SK-N-SH (cell line): ENCODE results near the gene PRR35. TPM values are rescaled to one million over a fixed set of nuclear protein-coding genes. Genes with fewer than 3 reads are reported as not detected.

ENCODE experiments used
- CTCF ChIA-PET: fragments of 300-600, 350-600 bp; formaldehyde crosslinking; extraction: SDS; loops from one replicate; lab custom pipeline; 2021; lab: Yijun Ruan, JAX
- POLR2A ChIA-PET: fragments of 350-600 bp; sonication (Branson Sonifier 250); formaldehyde crosslinking; extraction: SDS; loops from one replicate; lab custom pipeline; 2020; ENCODE audit warnings: antibody characterized with exemption, inconsistent platforms; lab: Yijun Ruan, JAX
- DNase-seq: peaks from one replicate; pipeline ENCODE4 v3.0.0; 2012
- H2AFZ ChIP-seq: fragments of 200-600 bp; sonication (generic); 2 replicates; pipeline ENCODE4 v1.8.1; 2016; ENCODE audit warnings: antibody characterized with exemption, mild to moderate bottlenecking, low read depth
- H3F3A ChIP-seq: fragments of 200-600 bp; sonication (generic); replicated peaks from 2 replicates; pipeline ENCODE3; 2016; ENCODE audit warnings: antibody characterized with exemption, mild to moderate bottlenecking; ENCODE audit not compliant: insufficient read depth
- H3K27ac ChIP-seq, 2 experiments: fragments of 200-500 bp in 1 of 2; fragments of 200-600 bp in 1 of 2; sonication (Bioruptor generic) in 1 of 2; sonication (generic), shearing (Covaris generic) in 1 of 2; 2 replicates each; pipeline versions ENCODE4 v1.5.1 to v1.6.1; 2014 to 2016; ENCODE audit warnings: low read depth in 2 of 2, inconsistent platforms in 1 of 2, low read length in 1 of 2, mild to moderate bottlenecking in 1 of 2, mixed read lengths in 1 of 2
- H3K27me3 ChIP-seq: fragments of 200-600 bp; sonication (generic), shearing (Covaris generic); 2 replicates; pipeline ENCODE4 v1.6.1; 2016; ENCODE audit warnings: mixed run types; ENCODE audit not compliant: insufficient read depth
- H3K36me3 ChIP-seq, 2 experiments: fragments of 200-500 bp in 1 of 2; fragments of 200-600 bp in 1 of 2; sonication (Bioruptor generic) in 1 of 2; sonication (generic) in 1 of 2; replicated peaks in 1 of 2; 2 replicates each; pipeline versions ENCODE3 to v1.5.1; 2014 to 2016; ENCODE audit warnings: low read length in 1 of 2, mild to moderate bottlenecking in 1 of 2; ENCODE audit not compliant: insufficient read depth in 2 of 2, control insufficient read depth in 1 of 2
- H3K4me1 ChIP-seq, 2 experiments: fragments of 200-500 bp in 1 of 2; fragments of 200-600 bp in 1 of 2; sonication (Bioruptor generic) in 1 of 2; sonication (generic), shearing (Covaris generic) in 1 of 2; 2 replicates each; pipeline versions ENCODE4 v1.5.1 to v1.6.1; 2014 to 2016; ENCODE audit warnings: low read depth in 1 of 2, low read length in 1 of 2, mixed run types in 1 of 2; ENCODE audit not compliant: insufficient read depth in 2 of 2, control insufficient read depth in 1 of 2
- H3K4me2 ChIP-seq: fragments of 200-600 bp; sonication (generic), shearing (Covaris generic); 2 replicates; pipeline ENCODE4 v1.6.1; 2017; ENCODE audit warnings: mixed run types
- H3K4me3 ChIP-seq, 2 experiments: fragments of 200-500 bp in 1 of 2; fragments of 200-600 bp in 1 of 2; sonication (Bioruptor generic) in 1 of 2; sonication (generic), shearing (Covaris generic) in 1 of 2; 2 replicates each; pipeline versions ENCODE4 v1.5.1 to v1.8.1; 2014 to 2016; ENCODE audit warnings: low read depth in 2 of 2, inconsistent platforms in 1 of 2, low read length in 1 of 2, mild to moderate bottlenecking in 1 of 2, mixed read lengths in 1 of 2, moderate library complexity in 1 of 2
- H3K79me2 ChIP-seq: fragments of 200-600 bp; sonication (generic); 2 replicates; pipeline ENCODE4 v1.8.1; 2017; ENCODE audit warnings: mild to moderate bottlenecking; ENCODE audit not compliant: insufficient read depth
- H3K9ac ChIP-seq: fragments of 200-600 bp; sonication (generic); 2 replicates; pipeline ENCODE4 v1.6.1; 2017; ENCODE audit warnings: mixed run types
- H3K9me2 ChIP-seq: fragments of 200-600 bp; sonication (generic); 2 replicates; pipeline ENCODE4 v1.6.1; 2017; ENCODE audit warnings: mixed run types
- H3K9me3 ChIP-seq: fragments of 200-600 bp; sonication (generic); 2 replicates; pipeline ENCODE4 v1.6.1; 2017; ENCODE audit warnings: mixed run types, mild to moderate bottlenecking, moderate library complexity
- H4K20me1 ChIP-seq: fragments of 200-600 bp; sonication (generic); 2 replicates; pipeline ENCODE4 v1.6.1; 2017; ENCODE audit warnings: mild to moderate bottlenecking, mixed run types; ENCODE audit not compliant: insufficient read depth
- CTCF ChIP-seq: fragments of 200-600 bp; sonication (generic); IDR thresholded peaks from 2 replicates; pipeline ENCODE4 v1.6.1; 2017; ENCODE audit warnings: antibody characterized with exemption, mild to moderate bottlenecking, moderate library complexity
- GABPA ChIP-seq: IDR thresholded peaks from 2 replicates; pipeline ENCODE4 v1.4.0; 2012; ENCODE audit warnings: low read depth, mild to moderate bottlenecking
- GATA2 ChIP-seq: sonication (generic); formaldehyde crosslinking; IDR thresholded peaks from 2 replicates; pipeline ENCODE4 v1.5.0; 2020; ENCODE audit warnings: mild to moderate bottlenecking, missing genetic modification reagents
- MXI1 ChIP-seq: IDR thresholded peaks from 2 replicates; pipeline ENCODE4 v1.6.1; 2012; ENCODE audit warnings: mild to moderate bottlenecking, low read depth, low read length, improper control_type of control experiment
- PBX3 ChIP-seq: IDR thresholded peaks from 2 replicates; pipeline ENCODE4; 2012
- RAD21 ChIP-seq: IDR thresholded peaks from 2 replicates; pipeline ENCODE4 v1.6.1; 2012; ENCODE audit warnings: mild to moderate bottlenecking, low read length
- RXRA ChIP-seq: IDR thresholded peaks from 2 replicates; pipeline ENCODE4 v1.4.0; 2012; ENCODE audit warnings: low read depth, mild to moderate bottlenecking, borderline replicate concordance
- SIN3A ChIP-seq: IDR thresholded peaks from 2 replicates; pipeline ENCODE4 v1.6.1; 2012; ENCODE audit warnings: low read depth, mild to moderate bottlenecking, low read length, moderate library complexity, borderline replicate concordance
- SMC3 ChIP-seq: IDR thresholded peaks from 2 replicates; pipeline ENCODE4 v1.6.1; 2012; ENCODE audit warnings: low read depth, low read length, improper control_type of control experiment
- TCF12 ChIP-seq: IDR thresholded peaks from 2 replicates; pipeline ENCODE4 v1.4.0; 2012
- TEAD4 ChIP-seq: IDR thresholded peaks from 2 replicates; pipeline ENCODE4 v1.4.0; 2012; ENCODE audit warnings: mild to moderate bottlenecking, borderline replicate concordance; ENCODE audit not compliant: insufficient read depth
- USF1 ChIP-seq: IDR thresholded peaks from 2 replicates; pipeline ENCODE4 v1.4.0; 2012; ENCODE audit warnings: low read depth, borderline replicate concordance
- YY1 ChIP-seq: IDR thresholded peaks from 2 replicates; pipeline ENCODE4 v1.4.0; 2012; ENCODE audit warnings: low read depth, mild to moderate bottlenecking
- ZBTB33 ChIP-seq: IDR thresholded peaks from 2 replicates; pipeline ENCODE4 v1.4.0; 2012; ENCODE audit warnings: low read depth, borderline replicate concordance
- WGBS: methylation state at CpG from one replicate; pipeline ENCODE4 v1.1.6; 2017; ENCODE audit warnings: low lambda C conversion rate; 5-methylcytosine and 5-hydroxymethylcytosine counted together
- polyA plus RNA-seq, 3 experiments: library from polyadenylated mRNA; depleted of rRNA; stranded (reverse); fragments of >200 nt; gene quantifications; 2 replicates each; pipeline ENCODE4 v1.2.3, GENCODE V29; 2012
- TF ChIP-seq, protein P1 (sequence below): fragments of 150-350 bp; IDR thresholded peaks from 2 replicates; pipeline ENCODE4 v1.6.1; 2016; ENCODE audit warnings: mild to moderate bottlenecking, low read depth, low read length

PRR35 gene
- polyA plus RNA-seq, 1 of the 3 experiments (the other 2 are of a cell fraction): not detected

- no peak overlapping the region for H3K4me2 ChIP-seq
- no peak overlapping the region for H3K27ac ChIP-seq
- DNase-seq: no peak
- no peak overlapping the region for H3K4me3 ChIP-seq
- ChIA-PET POLR2A (no interaction called here), CTCF (no interaction called here)
- peaks cover 71% of the 10 kb centered on the region for H4K20me1 ChIP-seq
- H3K9me3 ChIP-seq: no peaks in the 10 kb centered on the region
- H3K36me3 ChIP-seq: peaks cover 0 to 29% of the 10 kb centered on the region in 2 experiments
- H2AFZ ChIP-seq: no peak overlapping the region
- H3K79me2 ChIP-seq: peaks cover 97% of the 10 kb centered on the region
- no peak for TF ChIP-seq GATA2 (CRISPR knock-in tag)
- TF ChIP-seq YY1: no peak
- TF ChIP-seq RXRA: no peak
- no peak for TF ChIP-seq CTCF
- TF ChIP-seq USF1: no peak
- no peak for TF ChIP-seq TEAD4
- no peak for TF ChIP-seq TCF12
- no peak for TF ChIP-seq SIN3A
- TF ChIP-seq, protein P1, sequence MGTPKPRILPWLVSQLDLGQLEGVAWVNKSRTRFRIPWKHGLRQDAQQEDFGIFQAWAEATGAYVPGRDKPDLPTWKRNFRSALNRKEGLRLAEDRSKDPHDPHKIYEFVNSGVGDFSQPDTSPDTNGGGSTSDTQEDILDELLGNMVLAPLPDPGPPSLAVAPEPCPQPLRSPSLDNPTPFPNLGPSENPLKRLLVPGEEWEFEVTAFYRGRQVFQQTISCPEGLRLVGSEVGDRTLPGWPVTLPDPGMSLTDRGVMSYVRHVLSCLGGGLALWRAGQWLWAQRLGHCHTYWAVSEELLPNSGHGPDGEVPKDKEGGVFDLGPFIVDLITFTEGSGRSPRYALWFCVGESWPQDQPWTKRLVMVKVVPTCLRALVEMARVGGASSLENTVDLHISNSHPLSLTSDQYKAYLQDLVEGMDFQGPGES: no peak
- TF ChIP-seq RAD21: no peak
- no peak for TF ChIP-seq PBX3
- no peak for TF ChIP-seq GABPA
- no peak for TF ChIP-seq SMC3
- no peak for TF ChIP-seq ZBTB33
- no peak for TF ChIP-seq MXI1
- WGBS: 60% methylated on average over 3 of the region's 30 CpGs
- no peaks in the 10 kb centered on the region for H3K27me3 ChIP-seq
- H3F3A ChIP-seq: peaks cover 4% of the 10 kb centered on the region
- H3K9ac ChIP-seq: no peak overlapping the region
- H3K9me2 ChIP-seq: no peaks in the 10 kb centered on the region
- H3K4me1 ChIP-seq: peaks cover 0 to 9% of the 10 kb centered on the region in 2 experiments; a peak in 1 of 4 replicates
These were observed 26.6 kb upstream of the PRR35 start for GRCh38 chr16:533391-534123.
